ENCODE results near the gene KRT2.

The KRT2 gene

GRCh38 chr12:52667509-52667908, 15.5 kb upstream of the KRT2 start:
- no peak for FAIRE-seq
- no peak for DNase-seq (ENCODE audit: low spot score)

- no peak for FAIRE-seq
- no peak for DNase-seq (ENCODE audit: low spot score)
These were observed 14.5 kb upstream of the KRT2 start for GRCh38 chr12:52666471-52666870.

- DNase-seq (ENCODE audit: low spot score) (no peak), FAIRE-seq (no peak)
These were observed 11.4 kb upstream of the KRT2 start for GRCh38 chr12:52663420-52663819.

- no peak for DNase-seq (ENCODE audit: low spot score)
These were observed 10.9 kb upstream of the KRT2 start for GRCh38 chr12:52662918-52663229.

GRCh38 chr12:52662093-52662917, 10.3 kb upstream of the KRT2 start:
- DNase-seq (ENCODE audit: low spot score) = no peak

More at GRCh38 chr12:52662918-52663229, 10.9 kb upstream of the KRT2 start:
- no peak for FAIRE-seq

GRCh38 chr12:52661668-52662067, 9.7 kb upstream of the KRT2 start:
- no peak for DNase-seq (ENCODE audit: low spot score)
- FAIRE-seq = no peak

More at GRCh38 chr12:52662093-52662917, 10.3 kb upstream of the KRT2 start:
- FAIRE-seq = no peak

GRCh38 chr12:52660934-52661499, 9.0 kb upstream of the KRT2 start:
- DNase-seq (ENCODE audit: low spot score) = no peak

GRCh38 chr12:52659951-52660350, 7.9 kb upstream of the KRT2 start:
- no peak for FAIRE-seq
- DNase-seq (ENCODE audit: low spot score) = no peak

More at GRCh38 chr12:52660934-52661499, 9.0 kb upstream of the KRT2 start:
- FAIRE-seq = no peak

- no peak for DNase-seq (ENCODE audit: low spot score)
These were observed 7.4 kb upstream of the KRT2 start for GRCh38 chr12:52659395-52659794.

GRCh38 chr12:52658196-52658595, 6.2 kb upstream of the KRT2 start:
- no peak for FAIRE-seq
- DNase-seq (ENCODE audit: low spot score) = no peak

More at GRCh38 chr12:52659395-52659794, 7.4 kb upstream of the KRT2 start:
- no peak for FAIRE-seq

- no peak for FAIRE-seq
- DNase-seq (ENCODE audit: low spot score) = no peak
These were observed 5.4 kb upstream of the KRT2 start for GRCh38 chr12:52657250-52657902.

GRCh38 chr12:52656616-52657015, 4.6 kb upstream of the KRT2 start:
- FAIRE-seq = no peak
- DNase-seq (ENCODE audit: low spot score) = no peak

GRCh38 chr12:52655720-52656124, 3.7 kb upstream of the KRT2 start:
- DNase-seq (ENCODE audit: low spot score) (no peak), FAIRE-seq (no peak)

- no peak for FAIRE-seq
- peak; percentile 14 for DNase-seq (ENCODE audit: low spot score)
These were observed 3.2 kb upstream of the KRT2 start for GRCh38 chr12:52655251-52655650.

GRCh38 chr12:52650520-52651081, 1.4 kb downstream of the KRT2 start:
- FAIRE-seq = no peak
- no peak for DNase-seq (ENCODE audit: low spot score)

- DNase-seq (ENCODE audit: low spot score) = no peak
- FAIRE-seq = no peak
These were observed 2.9 kb downstream of the KRT2 start for GRCh38 chr12:52649066-52649465.

- DNase-seq (ENCODE audit: low spot score) = no peak
- FAIRE-seq = peak; percentile 5
These were observed 3.9 kb downstream of the KRT2 start for GRCh38 chr12:52648012-52648550.

- DNase-seq (ENCODE audit: low spot score) (no peak), FAIRE-seq (no peak)
These were observed 4.4 kb downstream of the KRT2 start for GRCh38 chr12:52647601-52648000.

GRCh38 chr12:52646613-52647012, 5.4 kb downstream of the KRT2 start:
- no peak for FAIRE-seq

GRCh38 chr12:52645982-52646381, 6.0 kb downstream of the KRT2 start:
- FAIRE-seq = no peak

More at GRCh38 chr12:52646613-52647012, 5.4 kb downstream of the KRT2 start:
- no peak for DNase-seq (ENCODE audit: low spot score)

GRCh38 chr12:52645120-52645761, 6.8 kb downstream of the KRT2 start:
- FAIRE-seq (no peak), DNase-seq (ENCODE audit: low spot score) (no peak)

More at GRCh38 chr12:52645982-52646381, 6.0 kb downstream of the KRT2 start:
- DNase-seq (ENCODE audit: low spot score) = no peak
